ENCODE measurements around the gene RPTOR.

RPTOR gene

GRCh38 chr17:81015136-81015535 lies 470.5 kb downstream of the RPTOR start:
- H3K4me1 ChIP-seq (ENCODE audit: control insufficient read depth, insufficient read depth, low read length): peaks cover 5% of the 10 kb centered on the region

More at GRCh38 chr17:81015136-81015535, 470.5 kb downstream of the RPTOR start:
- H3K27ac ChIP-seq (ENCODE audit: low read depth, low read length): no peak overlapping the region
- H3K36me3 ChIP-seq (ENCODE audit: control insufficient read depth, insufficient read depth, low read length): no peaks in the 10 kb centered on the region
- no peaks in the 10 kb centered on the region for H3K27me3 ChIP-seq (ENCODE audit: control insufficient read depth, insufficient read depth, low read length)
- no peak overlapping the region for H3K4me3 ChIP-seq (ENCODE audit: low read length)
- H3K9ac ChIP-seq (ENCODE audit: low read length): no peak overlapping the region

Data from rectal smooth muscle tissue (tissue), 1 donor.